NOMO-1 treated with DMSO at 0.1 percent for 48 hours (cell line): Measurements from ENCODE around the gene PMM2.
"Not testable (repeated sequence)": the region's sequence is repeated elsewhere in the genome, so short reads cannot be mapped to it uniquely, and the experiment has no call there.

Source experiments
- DNase-seq: peaks from one replicate; lab custom pipeline; 2025; ENCODE audit not compliant: unreplicated experiment; lab: John Stamatoyannopoulos, UW

The PMM2 gene

DNA sequence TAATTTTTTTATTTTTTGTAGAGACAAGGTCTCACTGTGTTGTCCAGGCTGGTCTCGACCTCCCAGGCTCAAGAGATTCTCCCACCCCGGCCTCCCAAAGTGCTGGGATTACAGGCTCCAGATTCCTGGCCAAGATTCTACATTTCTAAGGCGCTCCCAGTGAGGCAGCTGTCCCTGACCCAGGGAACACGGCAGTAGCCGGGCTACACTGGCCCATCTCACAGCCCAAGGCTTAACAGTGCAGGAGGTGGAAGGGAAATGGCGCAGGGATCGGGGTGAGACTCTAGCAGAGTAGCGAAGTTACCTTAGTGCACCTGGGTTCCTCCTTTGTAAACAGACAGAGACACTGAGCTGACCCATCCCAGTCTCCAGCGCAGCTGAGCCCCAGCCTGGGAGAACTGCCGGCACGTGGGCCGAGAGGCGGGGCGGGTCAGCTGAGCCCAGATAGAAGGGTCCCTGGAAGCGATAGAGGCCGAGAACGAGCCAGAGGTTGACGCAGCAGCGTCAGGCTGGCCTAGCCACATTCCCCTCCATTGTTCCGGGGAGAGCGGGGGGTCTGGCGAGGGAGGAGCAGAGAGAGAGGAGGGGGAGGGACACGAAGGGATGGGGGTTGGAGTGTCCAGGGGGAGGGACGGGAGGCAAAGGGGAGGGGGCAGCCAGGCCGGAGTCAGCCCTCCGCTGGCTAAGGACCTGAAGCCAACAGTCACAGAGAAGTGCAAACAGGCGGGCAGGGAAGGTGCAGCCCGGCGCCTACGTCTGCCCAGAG, 68.7 kb downstream of the PMM2 start:
- DNase-seq, result no peak

DNA sequence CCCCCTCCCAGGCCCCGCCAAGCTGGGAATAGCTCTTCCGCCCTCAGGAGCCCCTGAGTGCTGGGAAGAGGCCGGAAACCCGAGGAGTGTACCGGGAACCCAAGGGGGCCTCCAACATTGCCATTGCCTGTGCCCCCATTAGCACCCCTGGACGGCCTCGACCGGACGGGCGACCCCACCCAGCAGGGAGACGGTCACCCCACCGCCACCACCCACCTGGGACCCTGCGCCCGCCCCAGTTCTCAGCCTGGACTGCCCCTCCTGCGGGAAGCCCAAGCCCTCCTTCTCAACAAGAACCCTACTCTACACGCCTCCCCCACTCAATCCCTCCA, 69.2 kb downstream of the PMM2 start:
- no peak for DNase-seq

DNA sequence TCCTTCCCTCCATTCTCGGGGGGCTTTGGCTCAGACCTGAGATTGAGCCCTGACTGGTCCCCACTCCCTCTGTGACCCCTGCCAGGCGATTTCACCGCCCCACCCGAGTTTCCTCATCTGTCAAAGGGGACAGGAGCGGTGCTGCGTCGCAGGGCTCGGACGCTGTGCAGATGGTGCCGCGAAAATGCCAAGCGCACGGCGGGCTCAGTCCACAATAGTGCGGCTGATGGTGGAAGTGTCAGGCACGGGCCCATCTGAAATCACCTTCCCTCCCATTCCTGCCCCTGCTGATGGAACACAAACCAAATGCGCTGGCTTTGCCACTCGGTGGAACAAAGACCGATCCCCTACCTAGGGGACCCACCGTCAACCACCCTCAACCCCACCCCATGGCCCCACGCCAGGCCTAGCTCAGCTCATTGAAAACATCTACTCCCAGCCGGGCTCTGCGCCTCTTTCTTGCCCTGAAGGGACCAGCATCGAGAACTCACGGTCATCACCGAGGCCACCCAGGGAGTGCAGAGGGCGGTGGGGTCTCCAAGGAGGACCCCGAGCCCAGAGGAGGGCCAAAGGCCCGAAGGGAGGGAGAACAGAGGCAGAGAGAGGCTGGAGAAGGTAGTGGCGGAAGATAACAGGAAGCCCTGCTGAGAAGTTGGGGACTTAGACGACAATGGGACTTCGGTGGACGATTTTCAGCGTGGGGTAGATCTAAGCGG, 69.7 kb downstream of the PMM2 start:
- no peak for DNase-seq

DNA sequence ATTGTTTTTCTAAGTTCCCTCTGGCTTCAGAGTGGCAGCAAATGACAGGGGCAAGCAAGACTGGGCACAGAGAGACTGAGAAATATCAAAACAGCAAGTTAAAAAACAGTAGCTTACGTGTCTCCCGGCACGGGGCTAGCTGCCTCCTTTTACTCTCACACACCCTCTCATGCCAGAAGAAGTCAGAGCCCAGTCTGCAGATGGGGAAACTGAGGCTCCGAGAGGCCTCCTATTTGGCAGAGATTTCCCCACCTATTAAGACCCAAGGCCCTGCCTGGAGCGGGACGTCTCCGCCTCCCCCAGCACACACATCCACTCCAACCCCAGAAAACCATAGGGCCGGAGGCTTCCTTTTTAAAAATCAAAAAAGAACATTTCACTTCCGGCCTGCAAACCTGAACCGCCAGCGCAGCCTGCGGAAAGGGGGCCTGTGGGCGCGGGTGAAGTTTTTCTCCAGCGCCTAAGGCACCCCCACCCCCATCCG, 70.3 kb downstream of the PMM2 start:
- no peak for DNase-seq

DNA sequence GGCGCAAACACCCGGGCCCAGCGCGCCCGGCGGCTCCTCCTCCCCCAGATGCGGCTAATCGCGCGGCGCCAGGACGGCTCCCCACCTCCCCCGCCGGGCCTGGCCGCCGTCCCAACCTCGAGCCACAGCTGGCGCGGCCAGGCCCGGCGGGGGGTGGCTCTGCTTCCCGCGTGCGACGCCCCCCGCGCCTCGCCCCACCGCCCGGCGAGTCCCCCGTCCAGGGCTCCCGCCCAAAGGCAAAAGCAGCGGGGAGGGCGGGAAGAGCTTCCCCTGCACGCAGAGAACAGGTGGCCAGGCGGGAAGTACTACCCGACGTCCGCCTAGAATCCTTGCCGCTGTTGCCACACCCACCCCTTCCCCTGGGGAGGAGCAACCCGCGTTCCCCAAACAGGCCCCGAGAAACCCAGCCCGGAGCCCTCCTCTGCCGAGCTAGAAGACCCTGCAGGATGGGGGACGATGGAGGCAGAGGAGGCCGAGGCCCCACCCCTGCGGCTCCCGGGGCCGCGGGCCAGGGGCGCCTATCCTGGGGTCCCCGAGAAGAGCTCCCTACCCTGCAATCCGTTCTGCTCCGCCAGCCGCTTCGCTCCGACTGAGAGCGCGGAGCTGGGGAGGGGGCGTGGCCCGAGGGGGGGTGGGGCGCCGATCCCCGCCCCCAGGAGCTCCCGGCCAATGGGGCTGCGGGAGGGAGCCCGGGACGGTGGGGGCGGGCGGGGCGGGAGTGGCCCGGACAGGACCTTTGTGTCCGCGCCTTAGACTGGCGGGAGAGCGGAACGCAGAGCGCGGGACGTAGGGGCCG, 71.0 kb downstream of the PMM2 start, which contains the start of gene CARHSP1:
Gene CARHSP1, minus strand, starts transcription at position 591 of the 796 bp plus-strand sequence. CDS start 9,678 bp downstream, outside the sequence.
- peak; percentile 88 for DNase-seq

DNA sequence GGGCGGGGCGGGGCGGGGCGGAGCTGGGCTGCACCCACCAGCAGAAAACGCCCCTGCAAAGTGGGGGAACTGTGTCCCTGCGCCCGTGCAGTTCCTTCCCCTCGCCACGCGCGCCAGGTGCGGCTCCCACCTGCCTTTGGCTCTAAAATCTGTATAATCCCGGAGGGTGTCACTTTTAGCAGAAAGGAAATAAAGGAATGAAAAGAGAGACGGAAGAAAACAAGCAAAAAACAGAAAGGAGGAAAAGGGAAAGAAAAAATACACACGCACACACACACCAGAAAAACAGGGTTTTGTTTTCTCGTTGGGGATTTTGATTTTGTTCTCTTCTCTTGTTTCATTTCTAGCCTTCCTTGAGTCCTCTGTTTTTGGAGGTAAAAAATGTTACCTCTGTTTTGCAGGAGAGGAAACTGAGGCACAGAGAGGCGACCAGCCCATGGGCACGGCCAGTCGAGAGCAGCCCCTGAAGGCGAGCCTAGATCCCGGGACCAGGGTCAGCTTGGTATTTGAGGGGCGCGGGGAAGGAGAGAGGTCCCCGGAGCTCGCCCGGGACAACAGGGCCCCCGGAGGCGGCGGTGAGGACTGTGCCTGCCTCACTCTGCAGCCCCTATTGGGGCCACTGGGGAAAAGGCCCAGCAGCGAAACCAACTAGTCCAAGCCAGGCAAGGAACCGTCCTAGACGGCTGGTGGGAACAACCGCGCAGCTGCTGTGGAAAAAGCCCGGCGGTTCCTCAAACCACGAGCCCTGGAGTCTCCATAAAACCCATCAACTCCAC, 71.8 kb downstream of the PMM2 start:
- no peak for DNase-seq

DNA sequence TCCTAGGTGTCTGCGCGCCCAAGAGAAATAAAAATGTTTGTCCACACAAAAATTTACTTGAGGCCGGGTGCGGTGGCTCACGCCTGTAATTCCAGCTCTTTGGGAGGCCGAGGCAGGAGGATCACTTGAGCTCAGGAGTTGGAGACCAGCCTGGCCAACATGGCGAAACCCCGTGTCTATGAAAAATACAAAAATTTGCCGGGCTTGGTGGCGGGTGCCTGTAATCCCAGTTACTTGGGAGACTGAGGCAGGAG, 72.3 kb downstream of the PMM2 start:
- DNase-seq, result not testable (repeated sequence)

DNA sequence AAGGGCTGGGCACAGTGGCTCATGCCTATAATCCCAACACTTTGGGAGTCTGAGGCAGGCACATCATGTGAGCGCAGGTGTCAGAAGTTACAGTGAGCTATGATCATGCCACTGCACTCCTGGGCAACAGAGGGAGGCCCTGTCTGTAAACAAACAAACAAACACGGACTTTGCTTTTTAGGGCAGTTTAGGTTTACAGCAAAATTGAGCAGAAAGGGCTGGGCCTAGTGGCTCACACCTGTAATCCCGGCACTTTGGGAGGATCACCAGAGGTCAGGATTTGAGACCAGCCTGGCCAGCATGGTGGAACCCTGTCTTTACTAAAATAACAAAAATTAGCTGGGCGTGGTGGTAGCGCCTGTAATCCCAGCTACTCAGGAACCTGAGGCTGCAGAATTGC, 74.4 kb downstream of the PMM2 start:
- DNase-seq, result no peak

DNA sequence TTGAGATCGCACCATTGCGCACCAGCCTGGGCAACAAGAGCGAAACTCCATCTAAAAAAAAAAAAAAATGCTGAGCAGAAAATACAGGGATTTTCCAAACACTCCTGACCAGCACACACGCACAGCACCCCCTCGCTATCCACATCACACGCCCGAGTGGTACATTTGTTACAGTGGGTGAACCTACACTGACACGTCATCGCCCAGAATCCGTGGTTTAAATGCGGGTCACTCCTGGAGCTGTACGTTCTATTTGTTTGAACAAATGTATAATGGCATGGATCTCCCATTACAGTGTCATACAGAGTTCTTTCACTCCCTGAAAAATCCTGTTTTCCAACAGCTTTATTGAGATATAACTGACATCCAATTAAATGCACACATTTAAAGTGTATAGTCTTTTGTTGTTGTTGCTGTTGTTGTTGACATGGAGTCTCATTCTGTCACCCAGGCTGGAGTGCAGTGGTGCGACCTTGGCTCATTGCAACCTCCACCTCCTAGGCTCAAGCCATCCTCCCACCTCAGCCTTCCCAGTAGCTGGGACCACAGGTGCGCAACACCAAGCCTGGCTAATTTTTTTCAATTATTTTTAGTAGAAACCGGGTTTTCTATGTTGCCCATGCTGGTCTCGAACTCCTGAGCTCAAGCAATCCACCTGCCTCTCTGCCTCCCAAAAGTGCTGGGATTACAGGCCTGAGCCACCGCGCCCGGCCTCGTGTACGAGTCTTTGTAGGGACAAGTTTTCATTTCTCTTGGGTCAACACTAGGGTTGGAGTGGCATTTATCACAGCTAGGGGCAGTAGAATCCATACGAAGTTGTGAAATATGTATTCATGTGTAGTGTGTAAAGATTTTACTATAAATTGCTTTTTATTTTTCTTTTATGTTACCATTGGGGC, 75.6 kb downstream of the PMM2 start:
- DNase-seq, result peak; percentile 26

DNA sequence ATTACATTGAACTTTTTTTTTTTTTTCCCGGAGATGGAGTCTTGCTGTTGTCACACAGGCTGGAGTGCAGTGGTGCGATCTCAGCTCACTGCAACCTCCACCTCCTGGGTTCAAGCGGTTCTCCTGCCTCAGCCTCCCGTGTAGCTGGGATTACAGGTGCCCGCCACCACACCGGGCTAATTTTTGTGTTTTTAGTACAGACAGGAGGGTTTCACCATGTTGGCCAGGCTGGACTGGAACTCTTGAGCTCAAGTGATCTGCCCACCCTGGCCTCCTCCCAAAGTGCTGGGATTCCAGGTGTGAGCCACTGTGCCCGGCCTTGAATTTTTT, 76.2 kb downstream of the PMM2 start:
- not testable (repeated sequence) for DNase-seq

DNA sequence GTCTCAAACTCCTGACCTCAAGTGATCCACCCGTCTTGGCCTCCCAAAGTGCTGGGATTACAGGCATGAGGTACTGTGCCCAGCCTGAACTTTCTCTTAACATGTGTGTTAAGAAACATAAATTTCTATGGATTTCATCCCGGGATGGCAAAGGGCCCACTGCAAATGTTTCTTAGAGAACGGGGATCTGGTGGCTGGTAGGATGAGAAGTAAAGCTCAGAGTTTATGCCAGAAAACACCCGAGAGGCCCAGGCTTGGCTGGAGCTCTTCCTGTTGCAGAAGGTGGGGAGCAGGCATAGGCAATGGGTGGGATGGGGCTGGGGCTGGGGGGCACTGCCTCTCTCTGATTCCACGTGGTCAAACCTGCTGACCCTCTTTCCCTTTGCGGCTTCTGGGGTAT, 76.7 kb downstream of the PMM2 start:
- DNase-seq, result no peak

DNA sequence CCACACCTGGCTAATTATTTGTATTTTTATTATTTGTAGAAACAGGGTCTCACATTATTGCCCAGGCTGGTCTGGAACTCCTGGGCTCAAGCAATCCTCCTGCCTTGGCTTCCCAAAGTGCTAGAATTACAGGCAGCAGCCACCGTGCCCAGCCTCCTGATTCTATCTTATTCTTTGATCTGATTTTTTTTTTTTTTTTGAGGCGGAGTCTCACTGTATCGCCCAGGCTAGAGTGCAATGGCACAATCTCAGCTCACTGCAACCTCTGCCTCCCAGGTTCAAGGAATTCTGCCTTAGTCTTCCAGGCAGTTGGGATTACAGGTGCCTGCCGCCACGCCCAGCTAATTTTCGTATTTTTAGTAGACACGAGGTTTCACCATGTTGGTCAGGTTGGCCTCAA, 77.7 kb downstream of the PMM2 start:
- not testable (repeated sequence) for DNase-seq

DNA sequence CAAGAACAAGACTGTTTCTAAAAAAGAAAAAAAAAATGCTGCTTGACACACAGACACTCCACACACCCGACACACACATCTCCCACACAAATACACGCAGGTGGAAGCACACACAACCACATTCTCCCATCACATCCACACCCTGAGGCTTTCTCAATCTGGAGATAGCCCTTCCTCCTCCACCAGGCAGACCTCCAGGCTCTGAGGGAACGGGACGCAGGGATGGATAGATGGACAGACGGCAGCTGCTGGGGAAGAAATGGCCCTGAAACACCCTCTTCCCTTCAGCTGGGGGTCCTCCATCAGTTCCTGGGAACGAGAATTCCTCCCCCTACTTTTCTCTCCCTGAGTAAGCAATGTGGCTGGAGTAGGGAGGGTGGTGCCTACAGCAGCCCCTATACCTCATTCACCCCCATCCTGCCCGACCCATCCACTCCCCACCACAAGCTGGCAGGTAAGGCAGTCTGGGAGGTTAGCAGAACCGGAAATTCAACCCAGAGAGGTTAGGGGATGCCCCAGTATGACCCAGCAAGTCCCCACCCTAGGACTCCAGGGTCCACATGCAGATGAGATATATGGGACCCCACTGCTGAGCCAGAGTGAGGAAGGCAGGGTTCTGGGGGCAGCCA, 80.4 kb downstream of the PMM2 start:
- no peak for DNase-seq

DNA sequence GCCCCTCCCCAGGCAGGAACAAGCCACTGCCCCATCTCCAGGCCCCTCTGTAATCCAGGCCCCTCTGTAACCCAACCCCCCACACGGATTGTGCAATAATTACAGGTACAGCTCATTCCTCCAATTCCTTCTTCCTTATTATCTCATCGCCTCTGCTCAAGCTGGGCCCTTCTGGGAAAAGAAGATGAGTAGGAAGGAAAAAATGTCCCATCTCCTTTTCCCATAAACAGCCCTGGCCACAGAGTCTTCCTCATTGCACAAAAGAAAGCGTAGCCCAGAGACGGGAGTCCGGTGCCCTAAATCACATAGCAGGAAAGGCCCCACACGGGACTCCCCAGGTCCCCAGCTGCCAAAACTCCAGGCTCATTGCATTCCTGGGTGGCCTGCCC, 80.9 kb downstream of the PMM2 start:
- DNase-seq, result no peak

DNA sequence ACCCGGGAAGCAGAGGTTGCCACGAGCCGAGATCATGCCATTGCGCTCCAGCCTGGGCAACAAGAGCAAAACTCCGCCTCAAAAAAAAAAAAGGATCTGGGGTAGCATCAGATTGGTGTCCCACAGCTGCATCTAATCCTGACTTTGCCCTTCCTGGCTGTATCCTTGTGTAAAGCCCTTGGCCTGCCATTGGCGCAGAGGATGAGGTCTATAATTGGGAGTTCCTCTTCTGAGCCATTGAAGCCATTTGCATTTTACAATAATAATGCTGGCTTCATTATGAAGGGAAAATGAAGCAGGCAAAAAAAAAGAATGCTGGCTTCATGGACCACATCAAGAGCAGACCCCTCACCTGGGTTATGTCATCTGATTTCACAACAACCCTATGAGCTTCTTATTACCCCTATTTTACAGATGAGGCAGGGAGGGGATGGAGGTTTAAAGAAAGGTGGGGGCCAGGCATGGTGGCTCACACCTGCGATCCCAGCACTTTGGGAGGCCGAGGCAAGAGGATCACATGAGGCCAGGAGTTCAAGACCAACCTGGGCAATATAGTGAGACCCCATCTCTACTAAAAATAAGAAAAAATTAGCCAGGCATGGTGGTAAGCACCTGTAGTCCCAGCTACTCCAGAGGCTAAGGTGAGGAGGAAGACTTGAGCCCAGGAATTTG, 83.3 kb downstream of the PMM2 start:
- DNase-seq, result no peak

DNA sequence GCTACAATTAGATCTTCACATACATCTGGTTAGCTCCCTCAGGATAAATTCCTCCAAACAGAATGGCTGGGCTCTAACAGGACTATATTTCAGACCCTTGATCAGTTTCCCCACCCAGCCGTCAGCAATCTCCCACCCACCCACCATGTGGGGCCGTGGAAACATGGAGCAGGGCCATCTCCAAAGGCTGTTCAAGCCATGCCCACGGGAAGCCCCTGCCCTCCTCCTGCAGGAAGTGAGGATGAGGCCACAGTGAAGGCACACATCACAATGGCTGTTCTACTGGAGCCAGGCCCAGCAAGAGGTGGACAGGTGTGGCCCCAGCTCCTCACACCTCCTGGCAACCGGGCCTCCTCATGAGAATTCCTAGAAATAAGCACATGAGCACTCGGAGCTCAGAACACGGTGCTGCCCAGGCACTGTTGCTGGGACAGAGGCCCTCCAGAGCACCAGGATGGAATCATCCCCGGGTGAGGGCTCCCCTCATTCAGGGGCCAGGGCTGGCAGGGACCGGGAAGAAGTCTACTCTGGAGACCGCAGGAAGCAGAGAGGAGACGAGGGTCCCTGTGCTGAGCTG, 84.5 kb downstream of the PMM2 start, which contains the start of gene LITAFD:
Gene LITAFD, plus strand, starts transcription at position 311 of the 577 bp plus-strand sequence. CDS start 2,005 bp downstream, outside the sequence.
- DNase-seq, result no peak

DNA sequence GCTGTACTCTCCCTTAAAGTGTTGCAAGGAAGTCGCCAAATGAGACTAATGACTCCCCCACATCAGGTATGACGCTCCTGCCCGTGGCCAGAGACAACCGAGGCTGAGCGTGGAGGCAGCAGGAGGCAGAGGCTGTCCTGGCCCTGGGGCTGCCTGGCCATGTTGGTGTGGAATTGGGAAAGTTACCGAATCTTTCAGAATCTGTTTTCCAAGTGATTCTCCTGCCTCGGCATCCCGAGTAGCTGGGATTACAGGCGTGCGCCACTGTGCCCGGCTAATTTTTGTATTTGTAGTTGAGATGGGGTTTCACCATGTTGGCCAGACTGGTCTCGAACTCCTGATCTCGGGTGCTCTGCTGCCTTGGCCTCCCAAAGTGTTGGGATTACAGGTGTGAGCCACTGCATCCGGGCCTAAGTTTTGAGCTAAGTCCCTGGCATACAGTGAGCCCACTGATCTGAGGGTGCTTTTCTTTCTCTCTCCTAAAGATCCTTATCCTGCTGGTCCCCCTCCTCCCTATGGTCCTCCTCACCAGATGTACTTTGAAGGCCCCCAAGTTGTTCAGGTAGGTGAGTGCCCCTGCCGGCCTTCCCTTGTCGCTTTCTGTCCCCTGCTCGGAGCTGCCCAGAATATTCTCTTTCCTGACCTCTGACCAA, 85.2 kb downstream of the PMM2 start:
- no peak for DNase-seq
